H1 (cell line): ENCODE measurements around the gene MRRF.

Experiments
- CTCF ChIP-seq, 3 experiments: IDR thresholded peaks; 1 replicate in 2 of 3; 2 replicates in 1 of 3; pipeline versions ENCODE4 v1.5.1 to v1.6.1; 2011; ENCODE audit warnings: low read length in 3 of 3, mild to moderate bottlenecking in 3 of 3, inconsistent platforms in 2 of 3, low read depth in 1 of 3, moderate library complexity in 1 of 3; ENCODE audit not compliant: insufficient read depth in 1 of 3; ENCODE audit errors: control extremely low read depth in 1 of 3
- GABPA ChIP-seq: IDR thresholded peaks from 2 replicates; pipeline ENCODE4 v1.6.1; 2011; ENCODE audit warnings: mild to moderate bottlenecking, low read length, moderate library complexity, borderline replicate concordance; ENCODE audit not compliant: insufficient read depth
- NRF1 ChIP-seq: IDR thresholded peaks from 2 replicates; pipeline ENCODE4 v1.6.1; 2011; ENCODE audit warnings: mild to moderate bottlenecking, low read depth, low read length, improper control_type of control experiment
- POLR2A ChIP-seq, 2 experiments: IDR thresholded peaks; 1 replicate in 1 of 2; 2 replicates in 1 of 2; pipeline ENCODE4 v1.6.1; 2011; ENCODE audit warnings: low read depth in 2 of 2, low read length in 2 of 2, mild to moderate bottlenecking in 2 of 2; ENCODE audit errors: control extremely low read depth in 1 of 2
- POLR2AphosphoS5 ChIP-seq: IDR thresholded peaks from 2 replicates; pipeline ENCODE4 v1.6.1; 2011; ENCODE audit warnings: low read depth, low read length
- RFX5 ChIP-seq: IDR thresholded peaks from 2 replicates; pipeline ENCODE4 v1.6.1; 2011; ENCODE audit warnings: low read depth, low read length, improper control_type of control experiment, borderline replicate concordance
- TEAD4 ChIP-seq: IDR thresholded peaks from 2 replicates; pipeline ENCODE4 v1.6.1; 2012; ENCODE audit warnings: low read depth, low read length, inconsistent platforms, mixed read lengths

DNA sequence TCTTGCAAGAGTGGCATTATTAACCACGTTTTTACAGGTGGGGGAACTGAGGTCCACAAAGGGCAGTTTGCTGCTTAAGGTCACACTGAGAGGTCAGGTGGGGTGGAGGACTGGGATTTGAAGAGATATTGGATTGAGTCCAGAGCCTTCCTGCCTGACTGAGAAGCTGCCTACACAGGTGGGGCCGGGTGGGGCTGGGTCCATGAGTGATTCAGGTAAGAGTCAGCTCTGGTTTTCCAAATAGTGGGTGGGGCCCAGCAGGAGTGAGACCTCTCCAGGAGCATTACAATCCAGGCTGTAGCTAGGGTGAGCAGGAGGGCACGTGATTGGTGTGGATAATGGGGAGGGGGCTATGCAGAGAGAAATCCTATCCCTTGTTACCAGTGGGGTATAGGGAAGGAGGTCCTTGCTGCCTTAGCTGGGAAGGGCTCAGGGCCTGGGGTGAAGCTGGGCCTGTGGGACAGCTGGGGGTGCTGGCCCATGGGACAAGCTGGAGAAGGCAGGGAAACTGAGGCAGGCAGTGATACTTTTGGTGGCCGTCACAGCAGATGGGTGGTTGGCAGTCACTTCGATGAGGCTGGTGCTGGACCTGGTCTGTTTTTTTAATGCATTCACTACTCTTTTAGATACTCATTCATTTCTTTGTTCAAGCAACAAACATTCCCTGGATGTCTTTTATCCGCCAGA lies 103.2 kb downstream of the MRRF start:
- TF ChIP-seq POLR2AphosphoS5 (no peak), CTCF (IDR thresholded peaks at IDR 0.05; ENCODE audit: control extremely low read depth in 1 of 3, insufficient read depth in 1 of 3, low read depth in 1 of 3, low read length in 3 of 3) (no peak), POLR2A (IDR thresholded peaks at IDR 0.05; ENCODE audit: control extremely low read depth in 1 of 2, low read depth in 2 of 2, low read length in 2 of 2) (no peak), NRF1 (no peak), GABPA (no peak), TEAD4 (no peak), RFX5 (no peak)
